HuH-7.5 (cell line): ENCODE measurements around the gene MRPL57.
"Not testable (repeated sequence)": the region's sequence is repeated elsewhere in the genome, so short reads cannot be mapped to it uniquely, and the experiment has no call there.

ENCODE experiments used
- DNase-seq: peaks from one replicate; pipeline ENCODE4 v3.0.0; 2011; ENCODE audit warnings: low spot score

MRPL57 gene

GRCh38 chr13:21197606-21198225 lies 21.3 kb downstream of the MRPL57 start:
- not testable (repeated sequence) for DNase-seq

- not testable (repeated sequence) for DNase-seq
These were observed 21.9 kb downstream of the MRPL57 start for GRCh38 chr13:21198391-21198790.

- DNase-seq: not testable (repeated sequence)
These were observed 25.2 kb downstream of the MRPL57 start for GRCh38 chr13:21201456-21202190.

GRCh38 chr13:21202767-21203531 lies 26.5 kb downstream of the MRPL57 start:
- no peak for DNase-seq

- no peak for DNase-seq
These were observed 32.2 kb downstream of the MRPL57 start for GRCh38 chr13:21208652-21209154.

GRCh38 chr13:21212138-21212775 lies 35.8 kb downstream of the MRPL57 start:
- DNase-seq: no peak

GRCh38 chr13:21215419-21215818 lies 39.0 kb downstream of the MRPL57 start:
- not testable (repeated sequence) for DNase-seq

GRCh38 chr13:21216332-21216731 lies 39.9 kb downstream of the MRPL57 start:
- no peak for DNase-seq

GRCh38 chr13:21218351-21219035 lies 42.0 kb downstream of the MRPL57 start:
- no peak for DNase-seq

GRCh38 chr13:21219036-21219381 lies 42.6 kb downstream of the MRPL57 start:
- DNase-seq: no peak

- DNase-seq: not testable (repeated sequence)
These were observed 43.3 kb downstream of the MRPL57 start for GRCh38 chr13:21219716-21220115.

GRCh38 chr13:21221268-21221667 lies 44.8 kb downstream of the MRPL57 start:
- DNase-seq: no peak

- no peak for DNase-seq
These were observed 48.6 kb downstream of the MRPL57 start for GRCh38 chr13:21225082-21225481.

GRCh38 chr13:21225841-21226581 lies 49.6 kb downstream of the MRPL57 start:
- no peak for DNase-seq

- DNase-seq: no peak
These were observed 51.5 kb downstream of the MRPL57 start for GRCh38 chr13:21227917-21228316.
